IMR-90 (cell line): ENCODE data around the gene CYP24A1. TPM values are rescaled to one million over a fixed set of nuclear protein-coding genes. Genes with fewer than 3 reads are reported as not detected.

Source experiments
- ATAC-seq: fragments of 200-7000 bp; cut with Tn5 transposase; 2 replicates; pipeline ENCODE4 v1.9.1; 2020; ENCODE audit warnings: low read depth, mild to moderate bottlenecking, moderate library complexity
- BruUV-seq: library from RNA; stranded (reverse); fragments of 400-500 nt; replicated peaks from 2 replicates; lab custom pipeline; 2021; lab: Mats Ljungman, UMichigan
- CTCF ChIA-PET: fragments of 300-600 bp; formaldehyde crosslinking; extraction: SDS; loops from one replicate; lab custom pipeline; 2021; ENCODE audit warnings: antibody characterized with exemption; lab: Yijun Ruan, JAX
- POLR2A ChIA-PET: fragments of 300-600 bp; sonication (Branson Sonifier 250); formaldehyde crosslinking; loops from one replicate; lab custom pipeline; 2022; ENCODE audit warnings: antibody characterized with exemption; ENCODE audit not compliant: unreplicated experiment; lab: Charles Lee
- DNase-seq: peaks from one replicate; pipeline ENCODE4 v3.0.0; 2013
- H2AFZ ChIP-seq: replicated peaks from 2 replicates; pipeline ENCODE3; 2013; ENCODE audit warnings: low read length, mild to moderate bottlenecking; ENCODE audit not compliant: poor library complexity
- H2AK5ac ChIP-seq: 2 replicates; pipeline ENCODE4 v1.6.1; 2013; ENCODE audit warnings: low read depth, low read length, inconsistent platforms
- H2AK9ac ChIP-seq: replicated peaks from 2 replicates; pipeline ENCODE3; 2013; ENCODE audit warnings: mild to moderate bottlenecking, low read depth, low read length, moderate library complexity; ENCODE audit not compliant: poor library complexity
- H2BK120ac ChIP-seq: 2 replicates; pipeline ENCODE4 v1.6.1; 2013; ENCODE audit warnings: low read depth, low read length, inconsistent platforms
- H2BK15ac ChIP-seq: 3 replicates; pipeline ENCODE4 v1.6.1; 2013; ENCODE audit warnings: low read depth, low read length, inconsistent platforms
- H2BK20ac ChIP-seq: 2 replicates; pipeline ENCODE4 v1.6.1; 2013; ENCODE audit warnings: low read depth, mild to moderate bottlenecking, inconsistent platforms, low read length, moderate library complexity
- H2BK5ac ChIP-seq: 2 replicates; pipeline ENCODE4 v1.6.1; 2013; ENCODE audit warnings: mild to moderate bottlenecking, low read depth, low read length, inconsistent platforms; ENCODE audit not compliant: poor library complexity, severe bottlenecking
- H3K14ac ChIP-seq: replicated peaks from 2 replicates; pipeline ENCODE4 v1.6.1; 2013; ENCODE audit warnings: low read depth, low read length, inconsistent platforms
- H3K18ac ChIP-seq: 2 replicates; pipeline ENCODE4 v1.6.1; 2013; ENCODE audit warnings: low read depth, low read length, control low read depth
- H3K23ac ChIP-seq: 2 replicates; pipeline ENCODE4 v1.6.1; 2013; ENCODE audit warnings: low read depth, low read length, inconsistent platforms
- H3K27ac ChIP-seq: 2 replicates; pipeline ENCODE4 v1.5.1; 2013; ENCODE audit warnings: mild to moderate bottlenecking, control low read depth, low read length; ENCODE audit not compliant: insufficient read depth
- H3K27me3 ChIP-seq: 2 replicates; pipeline ENCODE4 v1.6.1; 2013; ENCODE audit warnings: low read length; ENCODE audit not compliant: control insufficient read depth, insufficient read depth
- H3K36me3 ChIP-seq: 2 replicates; pipeline ENCODE4 v1.6.1; 2013; ENCODE audit warnings: low read length, mixed read lengths; ENCODE audit not compliant: control insufficient read depth, insufficient read depth
- H3K4ac ChIP-seq: 2 replicates; pipeline ENCODE4 v1.6.1; 2013; ENCODE audit warnings: low read depth, low read length, inconsistent platforms
- H3K4me1 ChIP-seq: 2 replicates; pipeline ENCODE4 v1.6.1; 2013; ENCODE audit warnings: low read length, mixed read lengths; ENCODE audit not compliant: control insufficient read depth, insufficient read depth
- H3K4me2 ChIP-seq: 2 replicates; pipeline ENCODE4 v1.6.1; 2013; ENCODE audit warnings: low read depth, mild to moderate bottlenecking, control low read depth, low read length, moderate library complexity
- H3K4me3 ChIP-seq: 2 replicates; pipeline ENCODE4 v1.5.1; 2013; ENCODE audit warnings: low read depth, mild to moderate bottlenecking, control low read depth, low read length, moderate library complexity; ENCODE audit not compliant: insufficient read depth
- H3K56ac ChIP-seq: 2 replicates; pipeline ENCODE4 v1.6.1; 2013; ENCODE audit warnings: low read length, inconsistent platforms; ENCODE audit not compliant: insufficient read depth; ENCODE audit errors: extremely low read depth
- H3K79me1 ChIP-seq, 2 experiments: 2 replicates each; pipeline ENCODE4 v1.6.1; 2013; ENCODE audit warnings: low read length in 2 of 2, inconsistent platforms in 1 of 2, low read depth in 1 of 2
- H3K9ac ChIP-seq: 2 replicates; pipeline ENCODE4 v1.6.1; 2013; ENCODE audit warnings: low read depth, low read length, control low read depth
- H3K9me1 ChIP-seq: 2 replicates; pipeline ENCODE4 v1.6.1; 2013; ENCODE audit warnings: low read length, inconsistent platforms; ENCODE audit not compliant: insufficient read depth
- H3K9me3 ChIP-seq: 2 replicates; pipeline ENCODE4 v1.6.1; 2013; ENCODE audit warnings: low read length; ENCODE audit not compliant: control insufficient read depth, insufficient read depth
- H4K20me1 ChIP-seq: 2 replicates; pipeline ENCODE4 v1.6.1; 2013; ENCODE audit warnings: low read length, inconsistent platforms; ENCODE audit not compliant: insufficient read depth
- H4K5ac ChIP-seq: 2 replicates; pipeline ENCODE4 v1.6.1; 2013; ENCODE audit warnings: mild to moderate bottlenecking, low read depth, low read length, control low read depth
- H4K8ac ChIP-seq, 2 experiments: 2 replicates each; pipeline ENCODE4 v1.6.1; 2013; ENCODE audit warnings: low read depth in 2 of 2, low read length in 2 of 2, control low read depth in 1 of 2, inconsistent platforms in 1 of 2
- H4K91ac ChIP-seq: 2 replicates; pipeline ENCODE4 v1.6.1; 2013; ENCODE audit warnings: low read depth, low read length, inconsistent platforms; ENCODE audit not compliant: insufficient read depth
- BHLHE40 ChIP-seq: fragments of 150-350 bp; IDR thresholded peaks from 2 replicates; pipeline ENCODE4 v1.6.1; 2016; ENCODE audit warnings: mild to moderate bottlenecking, low read depth, low read length
- CEBPB ChIP-seq: IDR thresholded peaks from 2 replicates; pipeline ENCODE4 v1.6.1; 2012; ENCODE audit warnings: low read depth, low read length, improper control_type of control experiment
- FOS ChIP-seq: fragments of 150-350 bp; IDR thresholded peaks from 2 replicates; pipeline ENCODE4 v1.6.1; 2016; ENCODE audit warnings: low read depth, low read length
- MAFK ChIP-seq: IDR thresholded peaks from 2 replicates; pipeline ENCODE4 v1.6.1; 2012; ENCODE audit warnings: low read depth, low read length, improper control_type of control experiment
- MAZ ChIP-seq: IDR thresholded peaks from 2 replicates; pipeline ENCODE4 v1.6.1; 2012; ENCODE audit warnings: low read depth, mild to moderate bottlenecking, low read length, improper control_type of control experiment, moderate library complexity, borderline replicate concordance
- NFE2L2 ChIP-seq: fragments of 150-350 bp; IDR thresholded peaks from 2 replicates; pipeline ENCODE4 v1.6.1; 2016; ENCODE audit warnings: low read depth, mild to moderate bottlenecking, low read length
- RAD21 ChIP-seq: IDR thresholded peaks from 2 replicates; pipeline ENCODE4 v1.6.1; 2012; ENCODE audit warnings: low read length, improper control_type of control experiment
- RFX5 ChIP-seq: IDR thresholded peaks from 2 replicates; pipeline ENCODE4 v1.8.0; 2012; ENCODE audit warnings: low read depth, mild to moderate bottlenecking, low read length, moderate library complexity
- SMC3 ChIP-seq: fragments of 150-350 bp; IDR thresholded peaks from 2 replicates; pipeline ENCODE4 v1.6.1; 2016; ENCODE audit warnings: low read depth, mild to moderate bottlenecking, antibody characterized with exemption, low read length, moderate library complexity
- WGBS, 2 experiments: methylation state at CpG; one replicate each; pipeline versions ENCODE4 v1.1.5 to v1.1.7; 2013; ENCODE audit warnings: missing lambda C conversion rate in 2 of 2; ENCODE audit not compliant: insufficient read length in 1 of 2; ENCODE audit errors: extremely low coverage in 2 of 2; 5-methylcytosine and 5-hydroxymethylcytosine counted together
- dilution Hi-C: fragments of 300-500 bp; cut with HindIII; formaldehyde crosslinking; loops from one replicate; pipeline ENCODE4 v1.14.3; 2018; ENCODE audit warnings: low sequenced_read_pairs; ENCODE audit not compliant: unreplicated experiment
- in situ Hi-C: fragments of 300-500 bp; cut with MboI; formaldehyde crosslinking; loops from 3 replicates; pipeline ENCODE4 v1.14.3; 2019; ENCODE audit warnings: low sequenced_read_pairs, inconsistent platforms, mixed read lengths
- intact Hi-C: fragments of 100-400 bp; cut with micrococcal nuclease; formaldehyde crosslinking; loops from 2 replicates; pipeline ENCODE4 v1.10.0; 2022
- polyA plus RNA-seq, 3 experiments: library from polyadenylated mRNA; depleted of rRNA; stranded (reverse); fragments of >200 nt; gene quantifications; 2 replicates each; pipeline ENCODE4 v1.2.3, GENCODE V29; 2012; ENCODE audit warnings: low replicate concordance in 1 of 3
- total RNA-seq: library from RNA; depleted of rRNA; stranded (reverse); fragments of >200 nt; gene quantifications from 2 replicates; pipeline ENCODE4 v1.2.3, GENCODE V29; 2012
- TF ChIP-seq, protein P1 (sequence below): conservative IDR thresholded peaks from 2 replicates; pipeline ENCODE4 v1.5.1; 2012; ENCODE audit warnings: mild to moderate bottlenecking, low read depth, low read length, improper control_type of control experiment

The CYP24A1 gene
- total and polyA plus RNA-seq, 2 of the 4 experiments (the other 2 are of a cell fraction): not detected

DNA sequence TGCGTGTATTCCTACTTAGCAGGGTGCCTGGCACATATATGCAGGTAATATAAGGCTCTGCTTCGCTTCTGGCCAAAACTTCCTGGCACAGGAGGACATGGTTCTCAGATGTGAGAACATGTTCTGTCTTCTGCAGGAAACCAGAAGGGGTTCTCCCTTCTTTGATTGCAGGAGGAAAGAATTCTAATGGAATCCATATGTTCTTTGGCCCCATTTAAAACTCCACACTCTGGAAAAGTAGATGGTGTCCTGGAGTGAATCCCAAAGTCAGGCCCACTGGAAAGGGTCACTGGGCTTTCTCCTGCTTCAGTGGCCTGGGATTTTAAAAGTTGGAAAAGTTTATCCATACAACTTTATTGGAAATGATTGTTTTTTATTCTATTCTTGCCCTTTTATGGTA is 16.4 kb upstream of the CYP24A1 start:
- Histone ChIP-seq H3K4me3 (no peak overlapping the region), H3K4ac (no peak overlapping the region), H3K4me1 (no peaks in the 10 kb centered on the region), H2AK5ac (no peak overlapping the region), H3K56ac (no peak overlapping the region), H3K9ac (no peak overlapping the region), H4K5ac (no peak overlapping the region), H3K27me3 (peaks cover 12% of the 10 kb centered on the region; the same call in 1 of the 2 replicates), H2BK5ac (no peak overlapping the region), H4K8ac (no peak overlapping the region), H3K9me1 (peaks cover 5% of the 10 kb centered on the region; the same call in 1 of the 2 replicates), H2AK9ac (no peak overlapping the region), H3K9me3 (no peaks in the 10 kb centered on the region), H4K20me1 (no peaks in the 10 kb centered on the region), H4K91ac (no peak overlapping the region), H3K36me3 (no peaks in the 10 kb centered on the region), H3K14ac (no peak overlapping the region), H3K23ac (no peak overlapping the region), H3K18ac (no peak overlapping the region), H2BK20ac (no peak overlapping the region), H3K79me1 (no peaks in the 10 kb centered on the region), H2BK15ac (no peak overlapping the region), H3K4me2 (no peak overlapping the region), H3K27ac (no peak overlapping the region), H2AFZ (no peak overlapping the region), H2BK120ac (no peak overlapping the region)
- intact Hi-C loops (no loop called here), dilution Hi-C loops (loop anchor here (25.0 kb wide), 1 partner anchor 103 kb away; no protein-coding TSS in a partner anchor), in situ Hi-C loops (loop anchor here (25.0 kb wide), 1 partner anchor 203 kb away; no protein-coding TSS in a partner anchor)
- 75% methylated on average over 2 of the region's 2 CpGs; no CpG with 5 or more reads in 1 of the 2 experiments for WGBS, 2 experiments
- ATAC-seq: no peak
- TF ChIP-seq RAD21 (no peak), NFE2L2 (no peak), MAFK (no peak), FOS (no peak), MAZ (no peak), SMC3 (no peak), RFX5 (no peak), BHLHE40 (no peak), CEBPB (no peak)
- TF ChIP-seq, protein P1, sequence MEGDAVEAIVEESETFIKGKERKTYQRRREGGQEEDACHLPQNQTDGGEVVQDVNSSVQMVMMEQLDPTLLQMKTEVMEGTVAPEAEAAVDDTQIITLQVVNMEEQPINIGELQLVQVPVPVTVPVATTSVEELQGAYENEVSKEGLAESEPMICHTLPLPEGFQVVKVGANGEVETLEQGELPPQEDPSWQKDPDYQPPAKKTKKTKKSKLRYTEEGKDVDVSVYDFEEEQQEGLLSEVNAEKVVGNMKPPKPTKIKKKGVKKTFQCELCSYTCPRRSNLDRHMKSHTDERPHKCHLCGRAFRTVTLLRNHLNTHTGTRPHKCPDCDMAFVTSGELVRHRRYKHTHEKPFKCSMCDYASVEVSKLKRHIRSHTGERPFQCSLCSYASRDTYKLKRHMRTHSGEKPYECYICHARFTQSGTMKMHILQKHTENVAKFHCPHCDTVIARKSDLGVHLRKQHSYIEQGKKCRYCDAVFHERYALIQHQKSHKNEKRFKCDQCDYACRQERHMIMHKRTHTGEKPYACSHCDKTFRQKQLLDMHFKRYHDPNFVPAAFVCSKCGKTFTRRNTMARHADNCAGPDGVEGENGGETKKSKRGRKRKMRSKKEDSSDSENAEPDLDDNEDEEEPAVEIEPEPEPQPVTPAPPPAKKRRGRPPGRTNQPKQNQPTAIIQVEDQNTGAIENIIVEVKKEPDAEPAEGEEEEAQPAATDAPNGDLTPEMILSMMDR: no peak
- ChIA-PET CTCF (no interaction called here), POLR2A (no interaction called here)
- no peak for DNase-seq
- no TSS peak for BruUV-seq
